NK-92 treated with Interleukin-12 subunit alpha and Interleukin-12 subunit beta, amount 100 ng/mL, for 24 hours (cell line): ENCODE results near the gene NHEJ1.

Source experiments
- DNase-seq: peaks from one replicate; lab custom pipeline; 2025; lab: John Stamatoyannopoulos, UW

Gene NHEJ1

DNA sequence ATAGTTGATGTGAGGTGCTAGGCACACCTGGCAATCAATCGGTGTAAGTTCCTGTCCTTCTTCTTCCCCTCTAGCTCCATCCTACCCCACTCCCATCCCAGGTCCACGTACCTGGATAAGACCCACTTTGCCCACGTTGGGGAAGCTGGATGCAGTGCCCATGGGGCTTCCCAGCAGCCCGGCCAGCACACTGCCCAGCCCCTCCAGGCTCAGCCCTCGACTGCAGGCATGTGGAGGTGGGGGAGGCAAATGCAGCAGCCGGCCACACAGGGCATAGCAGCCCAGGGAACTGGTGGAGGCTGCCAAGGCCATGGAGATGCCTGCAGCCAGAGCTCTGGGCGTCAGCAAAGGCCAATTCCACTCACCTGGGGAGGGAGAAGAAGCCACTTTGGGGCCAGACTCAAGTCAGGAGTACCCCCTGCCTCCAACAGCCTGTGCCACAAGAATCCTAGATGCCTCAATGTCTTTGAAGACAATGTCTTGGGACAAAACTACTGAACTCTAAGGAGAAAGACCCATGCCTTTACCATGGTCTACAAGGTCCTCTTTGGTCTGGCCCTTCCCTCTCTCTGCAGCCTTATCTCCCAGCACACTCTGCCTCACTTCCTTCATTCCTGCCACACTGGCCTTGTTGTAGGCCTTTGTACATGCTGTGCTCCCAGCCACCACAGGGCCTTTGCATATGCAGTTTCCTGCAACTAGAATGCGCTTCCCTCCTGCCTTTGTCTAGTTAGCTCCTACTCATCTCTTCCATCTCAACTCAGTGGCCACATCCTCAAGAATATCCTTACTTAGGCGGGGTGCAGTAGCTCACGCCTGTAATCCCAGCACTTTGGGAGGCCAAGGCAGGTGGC is 4.7 kb upstream of the NHEJ1 start:
- DNase-seq, result no peak

- no peak for DNase-seq
Observed at GRCh38 chr2:219163156-219163555, 2.5 kb upstream of the NHEJ1 start.

- no peak for DNase-seq
Observed at GRCh38 chr2:219161097-219161496, 482 bp upstream of the NHEJ1 start.

DNA sequence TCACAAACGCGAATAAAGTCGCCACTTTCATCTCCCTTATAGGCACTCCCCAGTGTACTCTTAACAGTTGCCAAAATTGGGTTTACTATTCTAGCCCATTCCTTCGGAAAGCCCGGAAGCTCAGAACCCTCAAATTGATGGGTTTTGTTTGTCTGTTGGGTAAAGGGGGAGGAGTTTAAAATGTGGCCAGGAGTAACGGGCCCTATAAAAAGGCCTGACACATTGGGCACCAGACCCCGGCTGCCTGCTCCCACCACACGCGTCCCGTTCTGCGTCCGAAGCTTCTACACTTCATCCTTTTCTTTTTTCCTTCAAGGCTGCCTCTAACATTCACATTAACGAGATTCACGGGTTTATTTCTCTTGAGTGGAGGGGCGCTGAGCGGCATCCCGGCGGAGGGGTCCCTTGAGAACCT is 837 bp downstream of the NHEJ1 start:
- DNase-seq, result no peak

DNA sequence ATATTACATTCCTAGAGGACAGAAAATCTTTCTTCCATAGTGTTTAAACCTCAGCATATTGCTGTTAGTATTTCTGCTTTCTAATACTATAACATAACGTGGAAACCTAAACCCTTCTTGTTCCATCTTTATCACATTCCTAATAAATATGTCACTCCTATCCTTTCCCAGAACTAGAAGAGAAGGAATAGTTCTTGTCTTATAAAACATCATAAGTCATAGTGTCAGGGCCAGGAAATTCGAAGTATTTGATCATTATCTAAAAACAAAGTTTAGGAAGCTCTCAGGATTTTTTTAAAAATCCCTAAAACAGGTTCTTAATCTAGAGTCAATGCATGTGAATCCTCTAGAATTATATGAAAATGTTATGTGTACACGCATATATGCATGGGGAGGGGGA is 2.0 kb downstream of the NHEJ1 start:
- DNase-seq, result no peak

- DNase-seq, result no peak
Observed at GRCh38 chr2:219158025-219158424, 2.6 kb downstream of the NHEJ1 start.

DNA sequence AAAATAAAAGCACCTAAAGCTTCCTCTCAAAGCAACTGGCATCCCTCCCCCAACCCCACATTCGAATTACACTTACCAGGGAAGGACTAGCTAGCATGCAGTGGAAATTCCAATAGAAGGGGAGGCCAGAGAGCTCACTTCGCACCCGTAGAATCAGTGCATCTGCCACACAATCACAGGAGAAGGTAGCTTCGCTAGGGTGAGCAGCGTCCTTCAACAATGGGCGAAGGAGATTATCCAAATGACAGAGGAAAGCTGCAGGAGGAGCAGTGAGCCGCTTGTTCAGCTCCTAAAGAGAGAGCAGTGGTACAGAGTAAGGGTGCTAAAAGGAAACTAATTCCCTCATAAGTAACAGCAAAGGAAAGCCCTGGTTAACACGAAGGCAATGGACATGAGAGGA is 3.2 kb downstream of the NHEJ1 start:
- DNase-seq, result no peak

DNA sequence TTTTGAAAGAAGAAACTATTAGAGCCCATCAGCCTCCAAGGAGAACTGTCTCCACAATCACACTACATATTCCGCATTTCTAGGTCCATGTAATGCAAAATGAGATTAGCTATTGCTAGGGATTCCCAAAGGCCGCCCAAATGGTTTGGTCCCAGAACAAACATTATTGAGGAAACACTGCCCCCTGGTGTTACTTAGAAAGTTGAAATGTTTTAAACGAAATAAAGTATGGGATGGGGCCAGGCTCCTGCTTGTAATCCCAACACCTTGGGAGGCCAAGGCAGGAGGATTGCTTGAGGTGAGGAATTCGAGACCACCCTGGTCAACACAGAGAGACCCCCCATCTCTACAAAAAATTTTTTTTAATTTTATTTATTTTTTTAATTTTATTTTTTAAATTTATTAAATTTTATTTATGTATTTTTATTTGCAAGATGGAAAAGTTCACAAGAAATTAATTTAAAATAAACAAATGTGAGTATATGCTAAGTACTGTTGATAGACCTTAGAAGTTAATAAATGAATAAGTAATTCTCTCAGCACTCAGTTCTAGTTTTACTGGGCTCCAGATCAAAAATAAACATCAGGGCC is 5.5 kb downstream of the NHEJ1 start:
- no peak for DNase-seq

DNA sequence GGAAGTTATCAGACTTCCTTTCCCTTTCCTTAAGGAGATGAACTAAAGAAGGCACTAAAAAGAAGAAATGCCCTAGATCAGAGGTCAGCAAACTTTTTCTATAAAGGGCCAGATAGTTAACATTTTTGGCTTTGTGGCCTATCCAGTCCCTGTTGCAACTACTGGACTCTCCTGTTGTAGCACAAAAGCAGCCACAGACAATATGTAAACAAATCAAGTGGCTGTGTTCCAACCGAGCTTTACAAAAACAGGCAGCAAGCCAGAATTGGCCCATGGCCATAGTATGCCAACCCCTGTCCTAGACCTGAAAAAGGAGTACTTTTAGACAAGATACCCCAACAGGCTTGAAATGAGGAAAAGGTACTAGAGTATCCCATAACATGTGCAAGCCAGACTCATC is 10.9 kb downstream of the NHEJ1 start:
- DNase-seq, result no peak

- no peak for DNase-seq
Observed at GRCh38 chr2:219142329-219142728, 18.3 kb downstream of the NHEJ1 start.

- no peak for DNase-seq
Observed at GRCh38 chr2:219140722-219141121, 19.9 kb downstream of the NHEJ1 start.

- no peak for DNase-seq
Observed at GRCh38 chr2:219133976-219134375, 26.6 kb downstream of the NHEJ1 start.

DNA sequence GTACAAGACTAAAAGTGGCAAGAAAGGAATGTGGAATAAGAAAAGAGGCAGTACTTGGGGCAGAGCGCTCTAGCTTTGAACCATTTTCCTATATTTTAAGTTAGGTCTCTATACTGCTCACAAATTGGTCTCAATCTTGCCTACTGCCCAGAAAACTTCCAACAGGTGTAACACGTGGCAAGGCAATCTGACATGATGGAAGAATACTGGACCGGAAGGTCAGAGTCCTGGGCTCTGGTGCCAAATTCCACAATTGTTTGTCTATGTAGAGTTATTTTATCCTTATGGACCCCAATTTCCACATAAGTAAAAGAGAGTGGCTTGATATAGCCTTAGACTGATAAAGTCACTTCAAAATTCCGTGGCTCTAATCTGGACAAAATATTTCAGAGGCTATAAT is 28.9 kb downstream of the NHEJ1 start:
- DNase-seq, result no peak

- DNase-seq, result no peak
Observed at GRCh38 chr2:219131327-219131726, 29.3 kb downstream of the NHEJ1 start.

DNA sequence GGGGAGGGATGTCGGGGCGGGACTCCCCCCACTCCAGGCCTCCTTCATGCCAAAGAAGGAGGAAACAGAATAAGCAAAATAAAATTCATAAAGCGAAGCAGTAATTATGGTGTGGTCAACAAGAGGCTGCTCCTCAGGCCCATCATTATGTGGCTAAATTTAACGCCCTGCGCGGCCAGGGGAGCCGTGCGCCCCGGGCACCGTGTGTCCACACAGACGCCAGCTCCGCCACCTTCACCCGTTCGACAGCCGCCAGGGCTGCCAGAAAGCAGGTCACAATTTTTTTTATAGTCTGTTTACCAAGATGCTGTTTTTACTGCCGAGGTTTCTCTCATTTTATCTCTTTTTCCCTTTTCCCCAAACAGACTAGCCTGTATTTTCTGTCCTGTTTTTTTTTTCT is 31.0 kb downstream of the NHEJ1 start:
- no peak for DNase-seq

DNA sequence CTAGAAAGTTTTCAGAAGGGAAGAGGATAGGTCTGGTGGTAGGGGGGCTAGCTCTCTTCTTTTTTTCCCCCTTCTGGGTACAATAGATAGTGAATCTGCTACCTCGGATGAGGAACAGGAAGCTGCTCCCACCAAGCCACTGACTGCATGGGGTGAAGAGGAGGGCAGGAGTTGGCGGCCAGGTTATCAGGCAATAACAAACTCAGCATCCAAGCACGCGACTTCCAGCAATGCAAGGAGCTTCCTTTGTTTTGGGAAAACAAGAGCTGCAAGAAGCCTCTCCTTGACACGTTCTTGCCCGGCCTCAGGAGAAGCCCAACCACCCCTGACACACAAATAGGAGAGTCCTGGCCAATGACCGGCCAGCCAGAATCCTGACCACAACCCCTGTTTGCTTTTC is 32.2 kb downstream of the NHEJ1 start:
- no peak for DNase-seq

GRCh38 chr2:219127037-219127635 is 33.5 kb downstream of the NHEJ1 start:
- no peak for DNase-seq

- no peak for DNase-seq
Observed at GRCh38 chr2:219126555-219126954, 34.1 kb downstream of the NHEJ1 start.

- DNase-seq, result no peak
Observed at GRCh38 chr2:219125886-219126270, 34.7 kb downstream of the NHEJ1 start.

DNA sequence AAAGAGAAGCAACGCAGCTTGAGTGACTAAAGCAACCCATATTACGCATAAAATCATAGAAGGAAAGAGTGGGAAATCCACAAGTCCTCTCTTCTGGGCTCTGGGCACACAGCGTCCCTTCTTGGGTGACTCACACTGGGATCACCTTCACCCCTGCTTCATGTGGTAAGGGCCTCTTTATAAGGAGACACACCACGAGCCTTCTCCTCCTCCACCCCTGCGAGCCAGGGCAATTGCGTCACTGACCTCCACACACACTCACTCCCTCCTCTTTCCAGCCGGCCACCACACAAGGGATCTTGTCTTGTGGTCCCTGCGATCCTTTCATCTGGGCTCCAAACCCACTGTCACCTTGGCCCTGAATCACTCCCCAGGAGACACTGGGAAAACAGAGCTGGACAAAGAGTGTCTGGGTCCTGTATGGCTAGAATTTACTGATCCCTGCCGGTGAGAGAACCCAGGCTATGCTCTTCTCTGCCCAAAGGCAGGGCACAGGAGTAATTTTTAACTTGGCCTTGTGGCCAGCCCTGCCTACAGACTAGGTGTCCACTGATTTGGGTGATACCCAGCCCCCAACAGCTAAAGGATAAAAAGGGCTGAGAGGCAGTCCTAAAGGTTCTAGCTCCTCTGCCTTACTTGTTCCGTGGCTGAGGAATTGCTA is 35.3 kb downstream of the NHEJ1 start:
- DNase-seq, result no peak

- peak; percentile 30 for DNase-seq
Observed at GRCh38 chr2:219124381-219125110, 36.1 kb downstream of the NHEJ1 start.
